Glutamatergic neuron (in vitro differentiated cells): Measurements from ENCODE around the gene ARHGAP42. TPM values are rescaled to one million over a fixed set of nuclear protein-coding genes. Genes with fewer than 3 reads are reported as not detected.

Experiments
- DNase-seq: peaks from one replicate; pipeline ENCODE4 v3.0.0; 2022
- H3K27ac Mint-ChIP-seq: one replicate; pipeline ENCODE4 v1.8.0; 2020; ENCODE audit warnings: mild to moderate bottlenecking, mixed read lengths, inconsistent platforms; ENCODE audit not compliant: unreplicated experiment
- H3K27me3 Mint-ChIP-seq: one replicate; pipeline ENCODE4 v1.8.0; 2020; ENCODE audit warnings: mild to moderate bottlenecking, moderate library complexity, mixed read lengths, inconsistent platforms; ENCODE audit not compliant: unreplicated experiment
- H3K36me3 Mint-ChIP-seq: one replicate; pipeline ENCODE4 v1.8.0; 2020; ENCODE audit warnings: mild to moderate bottlenecking, mixed read lengths, inconsistent platforms; ENCODE audit not compliant: unreplicated experiment
- H3K4me1 Mint-ChIP-seq: one replicate; pipeline ENCODE4 v1.8.0; 2020; ENCODE audit warnings: mild to moderate bottlenecking, low read depth, mixed read lengths, inconsistent platforms; ENCODE audit not compliant: unreplicated experiment
- H3K4me3 Mint-ChIP-seq: one replicate; pipeline ENCODE4 v1.8.0; 2020; ENCODE audit warnings: mild to moderate bottlenecking, mixed read lengths, inconsistent platforms; ENCODE audit not compliant: unreplicated experiment
- H3K9me3 Mint-ChIP-seq: one replicate; pipeline ENCODE4 v1.8.0; 2020; ENCODE audit warnings: mild to moderate bottlenecking, moderate library complexity, mixed read lengths, inconsistent platforms; ENCODE audit not compliant: unreplicated experiment
- CTCF ChIP-seq: fragments of 200-600 bp; sonication (generic); IDR thresholded peaks from one replicate; pipeline ENCODE4 v1.5.0; 2021; ENCODE audit not compliant: partially characterized antibody, unreplicated experiment
- total RNA-seq: library from RNA; stranded (reverse); fragmentation: NEBNext Ultra II Directional; extraction: Animal tissue kit (Norgen Biotek cat#: 25700); gene quantifications from one replicate; pipeline ENCODE4 v1.2.1, GENCODE V29; 2021; ENCODE audit not compliant: unreplicated experiment

ARHGAP42 gene
- total RNA-seq, 1 donor from 2014 or later = 21.4 TPM

- peaks cover 1% of the 10 kb centered on the region for H3K9me3 Mint-ChIP-seq
- no peak overlapping the region for H3K4me3 Mint-ChIP-seq
- peaks cover 4% of the 10 kb centered on the region for H3K27me3 Mint-ChIP-seq
- no peak for DNase-seq
- no peaks in the 10 kb centered on the region for H3K36me3 Mint-ChIP-seq
- no peak for TF ChIP-seq CTCF
- H3K27ac Mint-ChIP-seq = no peak overlapping the region
- H3K4me1 Mint-ChIP-seq = no peaks in the 10 kb centered on the region
Measured at GRCh38 chr11:100905684-100906083, 218.6 kb downstream of the ARHGAP42 start.

- Mint-ChIP-seq H3K27ac (no peak overlapping the region), H3K4me1 (no peaks in the 10 kb centered on the region), H3K9me3 (no peaks in the 10 kb centered on the region), H3K36me3 (no peaks in the 10 kb centered on the region), H3K4me3 (no peak overlapping the region), H3K27me3 (peaks cover 2% of the 10 kb centered on the region)
- DNase-seq = no peak
- no peak for TF ChIP-seq CTCF
Measured at GRCh38 chr11:100908746-100909145, 221.7 kb downstream of the ARHGAP42 start.

GRCh38 chr11:100910808-100911207 lies 223.7 kb downstream of the ARHGAP42 start:
- Mint-ChIP-seq H3K4me3 (no peak overlapping the region), H3K27ac (no peak overlapping the region), H3K36me3 (no peaks in the 10 kb centered on the region), H3K27me3 (no peaks in the 10 kb centered on the region), H3K4me1 (peaks cover 2% of the 10 kb centered on the region), H3K9me3 (no peaks in the 10 kb centered on the region)
- DNase-seq = no peak
- TF ChIP-seq CTCF = no peak

GRCh38 chr11:100914415-100915110 lies 227.5 kb downstream of the ARHGAP42 start:
- peak overlapping the region; percentile 36 for H3K27ac Mint-ChIP-seq
- H3K9me3 Mint-ChIP-seq = no peaks in the 10 kb centered on the region
- DNase-seq = no peak

More at GRCh38 chr11:100914415-100915110, 227.5 kb downstream of the ARHGAP42 start:
- peaks cover 2% of the 10 kb centered on the region for H3K4me1 Mint-ChIP-seq
- H3K4me3 Mint-ChIP-seq = no peak overlapping the region
- TF ChIP-seq CTCF = no peak
- no peaks in the 10 kb centered on the region for H3K27me3 Mint-ChIP-seq
- H3K36me3 Mint-ChIP-seq = no peaks in the 10 kb centered on the region
